KG1 (cell line): ENCODE measurements around the gene PDE4B.

Experiments used
- DNase-seq: peaks from one replicate; lab custom pipeline; 2025; lab: John Stamatoyannopoulos, UW

PDE4B gene

GRCh38 chr1:66182551-66183178 lies 390.0 kb downstream of the PDE4B start:
- DNase-seq: no peak

- no peak for DNase-seq
Observed at GRCh38 chr1:66183400-66183799, 390.7 kb downstream of the PDE4B start.

- no peak for DNase-seq
Observed at GRCh38 chr1:66197120-66197519, 404.4 kb downstream of the PDE4B start.

GRCh38 chr1:66197785-66198184 lies 405.1 kb downstream of the PDE4B start:
- DNase-seq: no peak

GRCh38 chr1:66206563-66207144 lies 414.0 kb downstream of the PDE4B start:
- no peak for DNase-seq

- DNase-seq: no peak
Observed at GRCh38 chr1:66207484-66207883, 414.8 kb downstream of the PDE4B start.

GRCh38 chr1:66208632-66209031 lies 415.9 kb downstream of the PDE4B start:
- DNase-seq: no peak

- DNase-seq: no peak
Observed at GRCh38 chr1:66210635-66211244, 418.0 kb downstream of the PDE4B start.

- DNase-seq: no peak
Observed at GRCh38 chr1:66211521-66211920, 418.8 kb downstream of the PDE4B start.

- no peak for DNase-seq
Observed at GRCh38 chr1:66213491-66213890, 420.8 kb downstream of the PDE4B start.

GRCh38 chr1:66214901-66215300 lies 422.2 kb downstream of the PDE4B start:
- no peak for DNase-seq

- no peak for DNase-seq
Observed at GRCh38 chr1:66217021-66217420, 424.3 kb downstream of the PDE4B start.

GRCh38 chr1:66217561-66217960 lies 424.9 kb downstream of the PDE4B start:
- no peak for DNase-seq

- DNase-seq: no peak
Observed at GRCh38 chr1:66220477-66220876, 427.8 kb downstream of the PDE4B start.

- no peak for DNase-seq
Observed at GRCh38 chr1:66223681-66224080, 431.0 kb downstream of the PDE4B start.

- DNase-seq: no peak
Observed at GRCh38 chr1:66226985-66227384, 434.3 kb downstream of the PDE4B start.

GRCh38 chr1:66227966-66228365 lies 435.3 kb downstream of the PDE4B start:
- no peak for DNase-seq

- DNase-seq: no peak
Observed at GRCh38 chr1:66231217-66231616, 438.5 kb downstream of the PDE4B start.

GRCh38 chr1:66231681-66232463 lies 439.2 kb downstream of the PDE4B start:
- no peak for DNase-seq

- no peak for DNase-seq
Observed at GRCh38 chr1:66237042-66237441, 444.3 kb downstream of the PDE4B start.

- no peak for DNase-seq
Observed at GRCh38 chr1:66237722-66238479, 445.2 kb downstream of the PDE4B start.

GRCh38 chr1:66239834-66240233 lies 447.1 kb downstream of the PDE4B start:
- no peak for DNase-seq
